ENCODE measurements around the gene GADD45GIP1. TPM values are rescaled to one million over a fixed set of nuclear protein-coding genes. Genes with fewer than 3 reads are reported as not detected.

GADD45GIP1 gene
- total and polyA plus RNA-seq, 10 of the 15 experiments (the other 5 are each of a cell fraction or from before 2014, with no cell fraction given): 5.1 to 136 (median 30.1) TPM

DNA sequence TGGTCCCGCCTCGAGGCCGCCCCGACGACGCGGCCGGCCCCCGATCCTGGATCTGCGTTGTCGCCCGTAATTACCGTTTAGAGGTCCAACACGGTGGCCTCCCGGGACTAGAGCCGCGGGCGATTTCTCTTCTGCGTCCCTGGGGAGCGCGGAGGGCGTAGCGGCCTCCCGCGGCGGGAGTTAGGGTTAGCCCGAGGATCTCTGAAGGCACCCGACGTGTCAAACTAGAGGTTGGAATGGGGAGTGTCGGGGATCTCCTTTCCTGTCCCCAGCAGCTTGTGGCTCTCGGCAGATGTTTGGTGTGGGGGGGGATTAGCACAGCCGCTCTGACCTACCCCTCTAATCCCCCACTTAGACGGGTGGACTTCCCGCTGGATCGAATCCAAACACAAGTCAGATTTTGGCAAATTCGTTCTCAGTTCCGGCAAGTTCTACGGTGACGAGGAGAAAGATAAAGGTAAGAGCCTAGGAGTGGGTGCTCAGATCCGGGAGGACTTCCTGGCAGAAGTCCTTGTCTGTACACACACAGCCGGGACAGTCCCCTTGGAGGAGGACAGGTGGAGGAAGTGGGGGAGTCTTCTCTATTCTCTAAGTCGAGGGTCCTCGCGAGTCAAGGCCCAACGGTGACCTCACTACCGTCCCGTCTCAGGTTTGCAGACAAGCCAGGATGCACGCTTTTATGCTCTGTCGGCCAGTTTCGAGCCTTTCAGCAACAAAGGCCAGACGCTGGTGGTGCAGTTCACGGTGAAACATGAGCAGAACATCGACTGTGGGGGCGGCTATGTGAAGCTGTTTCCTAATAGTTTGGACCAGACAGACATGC, 18.0 kb downstream of the GADD45GIP1 start (continued):
- TF ChIP-seq NBN (IDR thresholded peaks at IDR 0.05) (no peak), REST (IDR thresholded peaks at IDR 0.05; ENCODE audit: low read depth, low read length) (no peak), ATF7 (IDR thresholded peaks at IDR 0.05; ENCODE audit: low read depth) (no peak), CHD2 (IDR thresholded peaks at IDR 0.05; ENCODE audit: borderline replicate concordance, low read depth, low read length) (no peak), ATF2 (IDR thresholded peaks at IDR 0.05; ENCODE audit: low read length) (no peak)
- TF ChIP-seq, protein P1, sequence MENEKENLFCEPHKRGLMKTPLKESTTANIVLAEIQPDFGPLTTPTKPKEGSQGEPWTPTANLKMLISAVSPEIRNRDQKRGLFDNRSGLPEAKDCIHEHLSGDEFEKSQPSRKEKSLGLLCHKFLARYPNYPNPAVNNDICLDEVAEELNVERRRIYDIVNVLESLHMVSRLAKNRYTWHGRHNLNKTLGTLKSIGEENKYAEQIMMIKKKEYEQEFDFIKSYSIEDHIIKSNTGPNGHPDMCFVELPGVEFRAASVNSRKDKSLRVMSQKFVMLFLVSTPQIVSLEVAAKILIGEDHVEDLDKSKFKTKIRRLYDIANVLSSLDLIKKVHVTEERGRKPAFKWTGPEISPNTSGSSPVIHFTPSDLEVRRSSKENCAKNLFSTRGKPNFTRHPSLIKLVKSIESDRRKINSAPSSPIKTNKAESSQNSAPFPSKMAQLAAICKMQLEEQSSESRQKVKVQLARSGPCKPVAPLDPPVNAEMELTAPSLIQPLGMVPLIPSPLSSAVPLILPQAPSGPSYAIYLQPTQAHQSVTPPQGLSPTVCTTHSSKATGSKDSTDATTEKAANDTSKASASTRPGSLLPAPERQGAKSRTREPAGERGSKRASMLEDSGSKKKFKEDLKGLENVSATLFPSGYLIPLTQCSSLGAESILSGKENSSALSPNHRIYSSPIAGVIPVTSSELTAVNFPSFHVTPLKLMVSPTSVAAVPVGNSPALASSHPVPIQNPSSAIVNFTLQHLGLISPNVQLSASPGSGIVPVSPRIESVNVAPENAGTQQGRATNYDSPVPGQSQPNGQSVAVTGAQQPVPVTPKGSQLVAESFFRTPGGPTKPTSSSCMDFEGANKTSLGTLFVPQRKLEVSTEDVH (IDR thresholded peaks at IDR 0.05; ENCODE audit: low read depth, partially characterized antibody): no peak
